BJ (cell line): ENCODE results near the gene ZNF35. TPM values are rescaled to one million over a fixed set of nuclear protein-coding genes. Genes with fewer than 3 reads are reported as not detected.

Experiments used
- CTCF ChIA-PET: fragments of 350-600 bp; formaldehyde crosslinking; extraction: SDS; loops from one replicate; lab custom pipeline; 2021; ENCODE audit warnings: antibody characterized with exemption, inconsistent platforms; lab: Yijun Ruan, JAX
- POLR2A ChIA-PET: fragments of 300-600 bp; sonication (Branson Sonifier 250); formaldehyde crosslinking; extraction: SDS; loops from one replicate; lab custom pipeline; 2021; ENCODE audit warnings: antibody characterized with exemption; lab: Charles Lee
- DNase-seq: peaks from one replicate; pipeline ENCODE4 v3.0.0-alpha.2; 2011; ENCODE audit warnings: low read depth
- H3K27me3 ChIP-seq: 2 replicates; pipeline ENCODE4 v1.6.0; 2011; ENCODE audit warnings: low read length; ENCODE audit not compliant: control insufficient read depth, insufficient read depth
- H3K36me3 ChIP-seq: 2 replicates; pipeline ENCODE4 v1.5.1; 2011; ENCODE audit warnings: low read length; ENCODE audit not compliant: control insufficient read depth, insufficient read depth
- H3K4me3 ChIP-seq: 2 replicates; pipeline ENCODE4 v1.5.1; 2011; ENCODE audit warnings: low read depth, mild to moderate bottlenecking, control low read depth, low read length
- polyA plus RNA-seq: library from polyadenylated mRNA; depleted of rRNA; stranded (reverse); fragments of >200 nt; gene quantifications from 2 replicates; pipeline ENCODE4 v1.2.3, GENCODE V29; 2011; rRNA removed
- TF ChIP-seq, protein P1 (sequence below): IDR thresholded peaks from 2 replicates; pipeline ENCODE4 v1.5.1; 2011; ENCODE audit warnings: low read depth, mild to moderate bottlenecking, control low read depth, inconsistent platforms, low read length, moderate library complexity; ENCODE audit not compliant: insufficient read depth

ZNF35 gene
- polyA plus RNA-seq, 1 experiment: 4.7 TPM

DNA sequence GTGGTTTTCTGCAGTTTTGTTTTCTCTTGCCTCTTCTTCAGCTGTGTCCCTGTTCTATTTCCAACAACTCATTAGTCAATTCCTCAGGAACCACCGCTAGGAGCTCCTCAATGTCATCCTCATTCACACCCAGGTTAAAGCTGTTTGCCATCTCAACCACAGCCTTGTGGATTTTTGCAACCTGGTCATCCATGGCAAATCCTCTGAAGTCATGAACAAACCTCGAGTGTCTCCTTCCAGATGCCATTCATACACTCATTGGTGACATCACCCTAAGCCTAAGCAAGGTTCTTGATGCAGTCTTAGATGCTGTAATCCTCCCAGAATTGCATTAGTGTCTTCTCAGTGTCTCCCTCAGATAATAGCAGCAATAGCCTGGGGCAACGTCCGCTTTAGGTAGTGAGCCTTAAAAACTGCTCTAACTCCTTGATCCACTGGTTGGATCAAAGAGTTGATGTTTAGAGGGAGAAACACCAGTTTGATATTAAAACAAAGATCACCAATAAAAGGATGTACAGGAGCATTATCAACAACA lies 32.5 kb downstream of the ZNF35 start:
- POLR2A ChIA-PET: no interaction called here
- H3K36me3 ChIP-seq: no peaks in the 10 kb centered on the region
- H3K4me3 ChIP-seq: no peak overlapping the region
- no peak for DNase-seq
- TF ChIP-seq, protein P1, sequence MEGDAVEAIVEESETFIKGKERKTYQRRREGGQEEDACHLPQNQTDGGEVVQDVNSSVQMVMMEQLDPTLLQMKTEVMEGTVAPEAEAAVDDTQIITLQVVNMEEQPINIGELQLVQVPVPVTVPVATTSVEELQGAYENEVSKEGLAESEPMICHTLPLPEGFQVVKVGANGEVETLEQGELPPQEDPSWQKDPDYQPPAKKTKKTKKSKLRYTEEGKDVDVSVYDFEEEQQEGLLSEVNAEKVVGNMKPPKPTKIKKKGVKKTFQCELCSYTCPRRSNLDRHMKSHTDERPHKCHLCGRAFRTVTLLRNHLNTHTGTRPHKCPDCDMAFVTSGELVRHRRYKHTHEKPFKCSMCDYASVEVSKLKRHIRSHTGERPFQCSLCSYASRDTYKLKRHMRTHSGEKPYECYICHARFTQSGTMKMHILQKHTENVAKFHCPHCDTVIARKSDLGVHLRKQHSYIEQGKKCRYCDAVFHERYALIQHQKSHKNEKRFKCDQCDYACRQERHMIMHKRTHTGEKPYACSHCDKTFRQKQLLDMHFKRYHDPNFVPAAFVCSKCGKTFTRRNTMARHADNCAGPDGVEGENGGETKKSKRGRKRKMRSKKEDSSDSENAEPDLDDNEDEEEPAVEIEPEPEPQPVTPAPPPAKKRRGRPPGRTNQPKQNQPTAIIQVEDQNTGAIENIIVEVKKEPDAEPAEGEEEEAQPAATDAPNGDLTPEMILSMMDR: no peak
- CTCF ChIA-PET: no interaction called here
- no peaks in the 10 kb centered on the region for H3K27me3 ChIP-seq

DNA sequence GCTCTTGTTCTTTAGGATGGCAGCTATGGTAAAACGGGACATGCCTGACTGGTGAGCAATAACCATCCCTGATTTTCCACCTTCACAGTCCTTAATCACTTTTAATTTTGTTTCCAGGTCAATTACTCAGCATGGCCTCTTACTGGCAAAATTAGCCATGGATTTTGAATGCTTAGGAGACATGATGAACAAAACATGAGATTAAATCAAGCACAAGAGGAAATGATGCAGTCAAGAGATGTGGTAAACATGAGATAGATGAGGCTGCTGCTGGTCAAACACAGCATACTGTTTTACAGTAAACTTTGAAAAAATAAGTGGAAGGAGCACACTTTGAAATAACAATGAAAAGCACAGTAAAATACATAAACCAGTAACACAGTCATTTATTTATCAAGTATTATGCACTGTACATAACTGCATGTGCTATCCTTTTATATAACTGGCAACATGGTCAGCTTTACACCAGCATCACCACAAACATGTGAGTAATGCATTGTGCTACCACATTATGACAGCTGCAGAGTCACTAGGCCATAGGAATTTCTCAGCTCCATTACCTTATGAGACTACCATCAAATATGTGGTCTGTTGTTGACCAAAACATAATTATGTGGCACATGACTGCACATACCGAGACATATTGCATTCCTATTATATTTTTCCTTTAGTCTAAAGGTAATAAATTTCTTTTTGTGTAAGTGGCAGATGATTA lies 33.8 kb downstream of the ZNF35 start:
- Histone ChIP-seq H3K36me3 (no peaks in the 10 kb centered on the region), H3K4me3 (no peak overlapping the region), H3K27me3 (no peaks in the 10 kb centered on the region)
- TF ChIP-seq, protein P1: no peak
- POLR2A ChIA-PET: no interaction called here
- DNase-seq: no peak
- CTCF ChIA-PET: interaction anchor here (1.4 kb wide), 1 partner anchor 14 kb away, joined by 3 read pairs; no protein-coding TSS in a partner anchor

DNA sequence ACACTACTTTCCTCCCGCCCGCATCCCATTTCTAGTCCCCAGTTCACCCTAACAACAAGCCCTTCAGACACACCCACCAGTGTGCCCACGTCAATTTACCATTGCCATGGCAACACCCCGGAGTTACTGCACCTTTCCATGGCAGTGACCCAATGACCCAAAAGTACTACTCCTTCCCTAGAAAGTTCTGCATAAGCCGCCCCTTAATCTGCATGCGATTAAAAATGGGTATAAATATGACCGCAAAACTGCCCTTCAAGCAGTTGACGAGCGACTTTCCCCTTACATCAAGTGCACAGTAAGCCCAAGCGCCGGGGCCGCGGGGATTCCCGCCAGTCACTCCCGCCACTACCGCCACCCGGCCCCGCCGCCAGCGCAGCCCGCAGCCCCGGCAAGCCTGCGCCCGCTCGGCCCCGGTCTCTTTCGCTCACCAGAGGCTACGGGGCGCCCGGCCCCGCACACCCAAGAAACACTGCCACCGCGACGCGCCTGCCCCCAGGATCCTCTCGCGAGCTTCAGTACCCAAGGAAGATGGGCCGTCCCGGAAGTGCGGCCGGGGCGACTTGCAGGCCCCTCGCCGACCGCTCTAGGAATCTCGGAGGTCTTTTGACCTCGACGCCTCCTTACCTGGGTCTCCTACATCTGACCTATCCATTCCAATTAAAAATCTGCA lies 36.7 kb downstream of the ZNF35 start:
- Histone ChIP-seq H3K27me3 (no peaks in the 10 kb centered on the region), H3K4me3 (peak overlapping the region; percentile 46), H3K36me3 (no peaks in the 10 kb centered on the region)
- POLR2A ChIA-PET: no interaction called here
- TF ChIP-seq, protein P1: no peak
- CTCF ChIA-PET: interaction anchor here (0.6 kb wide), 1 partner anchor 27 kb away, joined by 3 read pairs; no protein-coding TSS in a partner anchor
- DNase-seq: peak; percentile 29

DNA sequence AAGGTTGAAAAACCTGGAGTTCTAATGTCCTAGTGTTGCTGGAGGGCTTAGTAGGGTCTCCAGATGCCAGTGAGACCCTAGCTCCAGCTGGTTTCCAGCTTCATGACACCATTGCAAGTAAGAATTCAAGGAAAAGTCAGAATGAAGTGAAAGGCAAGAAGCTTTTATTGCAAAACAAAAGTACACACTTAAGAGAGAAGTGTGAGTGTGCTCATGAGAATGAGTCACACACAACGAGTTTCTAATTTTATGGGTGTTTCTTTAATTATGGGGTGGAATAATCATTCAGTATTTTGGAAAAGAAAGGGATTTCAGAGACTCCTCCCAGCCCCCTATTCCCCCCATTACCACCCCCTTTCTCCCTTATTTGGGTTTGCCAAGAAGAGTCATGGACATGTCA lies 39.4 kb downstream of the ZNF35 start:
- no peak overlapping the region for H3K4me3 ChIP-seq
- POLR2A ChIA-PET: no interaction called here
- no peaks in the 10 kb centered on the region for H3K36me3 ChIP-seq
- TF ChIP-seq, protein P1: no peak
- H3K27me3 ChIP-seq: no peaks in the 10 kb centered on the region
- CTCF ChIA-PET: interaction anchor here (1.0 kb wide), 1 partner anchor 24 kb away, joined by 3 read pairs; the partner anchor contains the start of gene ZNF502
- DNase-seq: no peak

Other genes with a start within 250 kb of the ZNF35 start
- gene ZNF445, start 171.1 kb upstream of the ZNF35 start, polyA plus RNA-seq: 2.6 and 2.7 TPM in 2 replicates
- gene ZKSCAN7, start 93.5 kb upstream of the ZNF35 start, polyA plus RNA-seq: 4.7 and 4.8 TPM in 2 replicates
- gene ZNF660, start 63.8 kb upstream of the ZNF35 start, polyA plus RNA-seq: 0.27 and 0.72 TPM in 2 replicates
- gene ZNF197, start 23.7 kb upstream of the ZNF35 start, polyA plus RNA-seq: 6.8 and 8.0 TPM in 2 replicates
- 2.0 and 3.2 TPM in 2 replicates for gene ZNF502, start 63.9 kb downstream of the ZNF35 start, polyA plus RNA-seq
- gene ZNF501, start 80.9 kb downstream of the ZNF35 start, polyA plus RNA-seq: 3.7 and 4.8 TPM in 2 replicates
- 8.4 and 16.7 TPM in 2 replicates for gene KIAA1143, start 112.9 kb downstream of the ZNF35 start, polyA plus RNA-seq
- gene KIF15, start 113.1 kb downstream of the ZNF35 start, polyA plus RNA-seq: 2.0 and 4.0 TPM in 2 replicates
- 32.7 and 38.0 TPM in 2 replicates for gene TMEM42, start 213.2 kb downstream of the ZNF35 start, polyA plus RNA-seq
- not detected in 2 replicates for gene TGM4, start 225.9 kb downstream of the ZNF35 start, polyA plus RNA-seq